Gastroesophageal sphincter (tissue), 2 donors: ENCODE measurements around the gene KRTAP19-3.

ENCODE experiments used
- POLR2A ChIP-seq, 2 donors: fragments of 450-650 bp; IDR thresholded peaks; one replicate each; pipeline ENCODE4 v1.6.1; 2017; ENCODE audit warnings: antibody characterized with exemption in 2 of 2, mild to moderate bottlenecking in 2 of 2, moderate library complexity in 1 of 2
- POLR2AphosphoS5 ChIP-seq: sonication (generic); formaldehyde crosslinking; IDR thresholded peaks from one replicate; pipeline ENCODE4 v1.6.1; 2017; ENCODE audit warnings: antibody characterized with exemption

DNA sequence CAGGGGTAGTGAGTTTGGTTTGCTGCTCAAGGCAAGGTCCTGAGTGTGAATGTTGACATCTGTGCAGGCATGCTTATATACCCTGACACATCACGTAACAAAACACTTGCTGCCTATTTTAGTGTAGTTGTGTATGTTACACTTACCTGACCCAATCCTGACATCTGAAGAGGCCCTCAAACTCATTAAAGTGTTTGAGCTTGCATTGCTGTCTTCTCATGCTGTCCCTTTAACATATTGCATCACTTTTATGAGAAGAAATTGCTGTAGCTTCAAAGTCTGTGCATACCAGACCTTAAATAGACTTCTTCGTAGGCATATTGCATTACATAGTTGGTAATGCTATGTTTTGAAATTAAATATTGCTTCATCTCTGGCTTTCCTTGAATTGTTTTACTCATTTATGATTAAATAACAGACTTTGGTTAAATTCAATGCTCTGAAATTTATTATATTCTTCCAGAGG is at the start of gene KRTAP19-3:
- TF ChIP-seq POLR2A (IDR thresholded peaks at IDR 0.05) (no peak), POLR2AphosphoS5 (no peak)
